CD14-positive monocyte (primary cell): ENCODE data around the gene YPEL3. TPM values are rescaled to one million over a fixed set of nuclear protein-coding genes. Genes with fewer than 3 reads are reported as not detected.

ENCODE experiments used
- DNase-seq, 3 donors: peaks; one replicate each; pipeline ENCODE4 v3.0.0-alpha.2; 2011 to 2022
- H2AFZ ChIP-seq: 2 replicates; pipeline ENCODE4 v1.6.0; 2012; ENCODE audit warnings: mild to moderate bottlenecking, low read depth, low read length, inconsistent platforms; ENCODE audit not compliant: insufficient read depth, poor library complexity, severe bottlenecking
- H3K27ac ChIP-seq, 2 donors: 1 replicate in 1 of 2; 2 replicates in 1 of 2; pipeline ENCODE4 v1.5.1; 2012 to 2013; ENCODE audit warnings: low read length in 2 of 2, control low read depth in 1 of 2, inconsistent platforms in 1 of 2, low read depth in 1 of 2, mild to moderate bottlenecking in 1 of 2
- H3K27me3 ChIP-seq, 2 donors: one replicate each; pipeline versions ENCODE4 v1.6.0 to v1.6.1; 2011 to 2013; ENCODE audit warnings: low read length in 2 of 2; ENCODE audit not compliant: control insufficient read depth in 2 of 2, insufficient read depth in 2 of 2
- H3K36me3 ChIP-seq, 2 donors: replicated peaks in 1 of 2; 1 replicate in 1 of 2; 2 replicates in 1 of 2; pipeline versions ENCODE4 v1.5.1 to v1.6.1; 2012 to 2013; ENCODE audit warnings: low read length in 2 of 2, control low read depth in 1 of 2, inconsistent platforms in 1 of 2, mild to moderate bottlenecking in 1 of 2; ENCODE audit not compliant: insufficient read depth in 2 of 2, control insufficient read depth in 1 of 2
- H3K4me1 ChIP-seq, 2 donors: 1 replicate in 1 of 2; 2 replicates in 1 of 2; pipeline versions ENCODE4 v1.5.1 to v1.6.1; 2012 to 2013; ENCODE audit warnings: low read length in 2 of 2, control low read depth in 1 of 2, inconsistent platforms in 1 of 2, mild to moderate bottlenecking in 1 of 2, moderate library complexity in 1 of 2; ENCODE audit not compliant: insufficient read depth in 2 of 2, control insufficient read depth in 1 of 2
- H3K4me2 ChIP-seq: replicated peaks from 2 replicates; pipeline ENCODE3; 2012; ENCODE audit warnings: low read length, moderate library complexity, mild to moderate bottlenecking; ENCODE audit not compliant: poor library complexity, severe bottlenecking; ENCODE audit errors: extremely low read depth
- H3K4me3 ChIP-seq, 3 experiments: fragments of 200-600 bp in 1 of 3; sonication (generic) in 1 of 3; replicated peaks in 1 of 3; 1 replicate in 2 of 3; 2 replicates in 1 of 3; pipeline ENCODE4 v1.5.1; 2011 to 2013; ENCODE audit warnings: low read length in 3 of 3, mild to moderate bottlenecking in 3 of 3, control low read depth in 2 of 3, low read depth in 2 of 3, inconsistent platforms in 1 of 3, moderate library complexity in 1 of 3
- H3K79me2 ChIP-seq: 2 replicates; pipeline ENCODE4 v1.6.0; 2012; ENCODE audit warnings: mild to moderate bottlenecking, control low read depth, inconsistent platforms, low read length, moderate library complexity; ENCODE audit not compliant: insufficient read depth
- H3K9ac ChIP-seq: 2 replicates; pipeline ENCODE4 v1.6.0; 2017; ENCODE audit warnings: low read length, mild to moderate bottlenecking; ENCODE audit not compliant: insufficient read depth, poor library complexity, severe bottlenecking
- H3K9me3 ChIP-seq, 2 donors: replicated peaks in 1 of 2; 1 replicate in 1 of 2; 2 replicates in 1 of 2; pipeline versions ENCODE4 v1.5.1 to v1.6.1; 2012 to 2013; ENCODE audit warnings: low read length in 2 of 2, control low read depth in 1 of 2; ENCODE audit not compliant: control insufficient read depth in 1 of 2, insufficient read depth in 1 of 2
- H4K20me1 ChIP-seq: 2 replicates; pipeline ENCODE4 v1.6.0; 2012; ENCODE audit warnings: mild to moderate bottlenecking, low read length, control low read depth, moderate library complexity; ENCODE audit not compliant: insufficient read depth
- H3K27ac Mint-ChIP-seq, 7 donors: one replicate each; pipeline ENCODE4 v1.8.0; 2020; ENCODE audit warnings: mild to moderate bottlenecking in 7 of 7, mixed read lengths in 7 of 7, moderate library complexity in 6 of 7, inconsistent platforms in 2 of 7
- H3K27me3 Mint-ChIP-seq, 3 donors: one replicate each; pipeline ENCODE4 v1.8.0; 2021 to 2022; ENCODE audit warnings: low read depth in 3 of 3, mild to moderate bottlenecking in 3 of 3, mixed read lengths in 3 of 3, moderate library complexity in 3 of 3, inconsistent platforms in 1 of 3
- H3K36me3 Mint-ChIP-seq, 2 donors: one replicate each; pipeline ENCODE4 v1.8.0; 2020; ENCODE audit warnings: mixed read lengths in 2 of 2, inconsistent platforms in 1 of 2, mild to moderate bottlenecking in 1 of 2
- H3K4me1 Mint-ChIP-seq: one replicate; pipeline ENCODE4 v1.8.0; 2020; ENCODE audit warnings: mild to moderate bottlenecking, mixed read lengths
- H3K4me3 Mint-ChIP-seq, 2 donors: one replicate each; pipeline ENCODE4 v1.8.0; 2020; ENCODE audit warnings: mild to moderate bottlenecking in 2 of 2, mixed read lengths in 2 of 2, moderate library complexity in 1 of 2
- H3K9me3 Mint-ChIP-seq, 7 donors: one replicate each; pipeline ENCODE4 v1.8.0; 2020 to 2022; ENCODE audit warnings: mixed read lengths in 7 of 7, mild to moderate bottlenecking in 6 of 7, moderate library complexity in 6 of 7, inconsistent platforms in 2 of 7
- CTCF ChIP-seq: fragments of 200-600 bp; IDR thresholded peaks from one replicate; pipeline ENCODE4 v1.8.0; 2022; ENCODE audit warnings: antibody characterized with exemption, mild to moderate bottlenecking
- whole genome bisulfite sequencing: methylation state at CpG from one replicate; pipeline ENCODE4 v1.1.5; 2013; ENCODE audit warnings: missing lambda C conversion rate; ENCODE audit not compliant: insufficient coverage; 5-methylcytosine and 5-hydroxymethylcytosine counted together
- intact Hi-C, 2 donors: fragments of 100-400 bp; cut with micrococcal nuclease; formaldehyde crosslinking; loops; one replicate each; pipeline versions ENCODE4 v1.15.0 to v1.15.1; 2023
- polyA plus RNA-seq, 3 donors: library from polyadenylated mRNA; depleted of rRNA in 1 of 3; unstranded in 2 of 3; stranded (reverse) in 1 of 3; fragments of 300-500 nt in 2 of 3; fragments of >200 nt in 1 of 3; fragmentation: Illumina TruSeq in 2 of 3; gene quantifications; 1 replicate in 2 of 3; 2 replicates in 1 of 3; pipeline ENCODE4 v1.2.3, GENCODE V29; 2012 to 2021

YPEL3 gene
- polyA plus RNA-seq, 3 donors = 182 to 283 (median 235) TPM

- Histone ChIP-seq H3K4me2 (peak within 1 kb of the TSS; percentile 87), H3K79me2 (peaks cover 63% of the 10 kb centered on the region), H3K4me3 (peak within 1 kb of the TSS; percentile 95 to 99 (median 97)), H3K36me3 (peaks cover 32 to 37% of the 10 kb centered on the region in 2 donors), H2AFZ (peak within 1 kb of the TSS; percentile 90), H3K27me3 (no peaks in the 10 kb centered on the region), H3K4me1 (peaks cover 42 to 55% of the 10 kb centered on the region in 2 donors), H4K20me1 (peaks cover 47% of the 10 kb centered on the region), H3K9ac (peak within 1 kb of the TSS; percentile 90), H3K9me3 (no peaks in the 10 kb centered on the region), H3K27ac (peak within 1 kb of the TSS; percentile 94)
- Mint-ChIP-seq H3K9me3 (peaks cover 0 to 2% (median 0%) of the 10 kb centered on the region in 7 donors), H3K27ac (peak within 1 kb of the TSS; percentile 94 to 97 (median 97)), H3K36me3 (peaks cover 34 to 39% of the 10 kb centered on the region in 2 donors), H3K27me3 (peaks cover 0 to 3% (median 0%) of the 10 kb centered on the region in 3 donors), H3K4me3 (peak within 1 kb of the TSS; percentile 93 to 97), H3K4me1 (peaks cover 38% of the 10 kb centered on the region)
- intact Hi-C loops = loop anchor here (5.0 kb wide), 1 partner anchor 57 kb away; the partner anchor contains the start of gene MAPK3 (in 2 of the 2)
- DNase-seq = peak; percentile 95 to 100 (median 99)
- under 1% methylated on average over 80 of the region's 99 CpGs for WGBS
- TF ChIP-seq CTCF = no peak
Measured at GRCh38 chr16:30065102-30065942, 30.7 kb downstream of the YPEL3 start, which contains the start of gene ALDOA. TSS of gene ALDOA (plus strand) at chr16:30065760. CDS start at chr16:30066898, 1,138 bp downstream.

- H3K4me3 Mint-ChIP-seq = peak overlapping the region; percentile 93 to 97
- peaks cover 57% of the 10 kb centered on the region for H3K79me2 ChIP-seq
- peaks cover 41% of the 10 kb centered on the region for H4K20me1 ChIP-seq
- H3K4me2 ChIP-seq = peak overlapping the region; percentile 87
- DNase-seq = no peak
- peak overlapping the region; percentile 94 for H3K27ac ChIP-seq
- peaks cover 39 to 51% of the 10 kb centered on the region in 2 donors for H3K4me1 ChIP-seq
- H3K4me3 ChIP-seq = peak overlapping the region; percentile 95 to 99 (median 97)
- 0% methylated on average over 20 of the region's 25 CpGs for WGBS
- peak overlapping the region; percentile 90 for H2AFZ ChIP-seq
- peaks cover 28 to 33% of the 10 kb centered on the region in 2 donors for H3K36me3 Mint-ChIP-seq
- H3K9me3 ChIP-seq = no peaks in the 10 kb centered on the region
- intact Hi-C loops = loop anchor here (5.0 kb wide), 1 partner anchor 58 kb away; the partner anchor contains the start of gene MAPK3 (in 2 of the 2)
- H3K27me3 ChIP-seq = no peaks in the 10 kb centered on the region
- H3K36me3 ChIP-seq = peaks cover 26 to 31% of the 10 kb centered on the region in 2 donors
- peak overlapping the region; percentile 94 to 97 (median 96) for H3K27ac Mint-ChIP-seq
- H3K9ac ChIP-seq = peak overlapping the region; percentile 68
- peaks cover 0 to 3% (median 0%) of the 10 kb centered on the region in 3 donors for H3K27me3 Mint-ChIP-seq
- no peak for TF ChIP-seq CTCF
- peaks cover 36% of the 10 kb centered on the region for H3K4me1 Mint-ChIP-seq
- peaks cover 0 to 2% (median 0%) of the 10 kb centered on the region in 7 donors for H3K9me3 Mint-ChIP-seq
Measured at GRCh38 chr16:30064729-30065101, 31.3 kb downstream of the YPEL3 start.
